Measurements from ENCODE around the gene PCDH1.
"Not testable (repeated sequence)": the region's sequence is repeated elsewhere in the genome, so short reads cannot be mapped to it uniquely, and the experiment has no call there.

The PCDH1 gene

GRCh38 chr5:141878186-141878710 lies at the start of gene PCDH1:
PCDH1 (minus strand) TSS chr5:141878410; CDS start chr5:141878262, 148 bp downstream.
- in situ Hi-C loops (cut with MboI; ENCODE audit: low sequenced_read_pairs), result no loop called here

GRCh38 chr5:141926434-141926833 lies 48.2 kb upstream of the PCDH1 start:
- in situ Hi-C loops (cut with MboI; ENCODE audit: low sequenced_read_pairs), result no loop called here

- in situ Hi-C loops (cut with MboI; ENCODE audit: low sequenced_read_pairs), result no loop called here
Observed at GRCh38 chr5:141923448-141924313, 45.5 kb upstream of the PCDH1 start, which contains the start of gene DELE1. DELE1 (plus strand) TSS chr5:141923871; CDS start chr5:141923942, 71 bp downstream.

GRCh38 chr5:141922827-141923447 lies 44.7 kb upstream of the PCDH1 start:
- in situ Hi-C loops (cut with MboI; ENCODE audit: low sequenced_read_pairs), result not testable (repeated sequence)

GRCh38 chr5:141920771-141921170 lies 42.6 kb upstream of the PCDH1 start:
- in situ Hi-C loops (cut with MboI; ENCODE audit: low sequenced_read_pairs), result no loop called here

- in situ Hi-C loops (cut with MboI; ENCODE audit: low sequenced_read_pairs), result no loop called here
Observed at GRCh38 chr5:141919218-141920119, 41.3 kb upstream of the PCDH1 start.

GRCh38 chr5:141917760-141918159 lies 39.5 kb upstream of the PCDH1 start:
- in situ Hi-C loops (cut with MboI; ENCODE audit: low sequenced_read_pairs), result no loop called here

- in situ Hi-C loops (cut with MboI; ENCODE audit: low sequenced_read_pairs), result no loop called here
Observed at GRCh38 chr5:141916522-141916921, 38.3 kb upstream of the PCDH1 start.

- in situ Hi-C loops (cut with MboI; ENCODE audit: low sequenced_read_pairs), result no loop called here
Observed at GRCh38 chr5:141915881-141916336, 37.7 kb upstream of the PCDH1 start.

GRCh38 chr5:141914797-141915196 lies 36.6 kb upstream of the PCDH1 start:
- in situ Hi-C loops (cut with MboI; ENCODE audit: low sequenced_read_pairs), result no loop called here

GRCh38 chr5:141914199-141914743 lies 36.1 kb upstream of the PCDH1 start:
- in situ Hi-C loops (cut with MboI; ENCODE audit: low sequenced_read_pairs), result no loop called here

GRCh38 chr5:141913560-141914198 lies 35.5 kb upstream of the PCDH1 start:
- in situ Hi-C loops (cut with MboI; ENCODE audit: low sequenced_read_pairs), result no loop called here

GRCh38 chr5:141910271-141910673 lies 32.1 kb upstream of the PCDH1 start:
- in situ Hi-C loops (cut with MboI; ENCODE audit: low sequenced_read_pairs), result no loop called here

- in situ Hi-C loops (cut with MboI; ENCODE audit: low sequenced_read_pairs), result no loop called here
Observed at GRCh38 chr5:141909212-141909611, 31.0 kb upstream of the PCDH1 start.

GRCh38 chr5:141908796-141909195 lies 30.6 kb upstream of the PCDH1 start:
- in situ Hi-C loops (cut with MboI; ENCODE audit: low sequenced_read_pairs), result no loop called here

- in situ Hi-C loops (cut with MboI; ENCODE audit: low sequenced_read_pairs), result no loop called here
Observed at GRCh38 chr5:141906972-141907371, 28.8 kb upstream of the PCDH1 start.

- in situ Hi-C loops (cut with MboI; ENCODE audit: low sequenced_read_pairs), result no loop called here
Observed at GRCh38 chr5:141906517-141906916, 28.3 kb upstream of the PCDH1 start.

- in situ Hi-C loops (cut with MboI; ENCODE audit: low sequenced_read_pairs), result no loop called here
Observed at GRCh38 chr5:141904551-141904950, 26.3 kb upstream of the PCDH1 start.

GRCh38 chr5:141903261-141903660 lies 25.1 kb upstream of the PCDH1 start:
- in situ Hi-C loops (cut with MboI; ENCODE audit: low sequenced_read_pairs), result no loop called here

Data from HL-60/S4 (cell line).